ENCODE data around the gene TBCK. TPM values are rescaled to one million over a fixed set of nuclear protein-coding genes. Genes with fewer than 3 reads are reported as not detected.

Gene TBCK
- total RNA-seq, 2 donors from 2014 or later = 31.3 to 46.1 TPM

- no peak for ATAC-seq
- no peak for DNase-seq (ENCODE audit: low spot score)
- Mint-ChIP-seq H3K36me3 (no peaks in the 10 kb centered on the region), H3K27ac (no peak overlapping the region), H3K27me3 (no peaks in the 10 kb centered on the region), H3K4me3 (no peak overlapping the region), H3K9me3 (no peaks in the 10 kb centered on the region), H3K4me1 (ENCODE audit: low read depth in 2 of 2) (no peaks in the 10 kb centered on the region)
These were observed 276.2 kb downstream of the TBCK start for GRCh38 chr4:106039796-106040195.

GRCh38 chr4:106038908-106039307, 277.1 kb downstream of the TBCK start:
- Mint-ChIP-seq H3K27me3 (no peaks in the 10 kb centered on the region), H3K27ac (no peak overlapping the region), H3K36me3 (no peaks in the 10 kb centered on the region), H3K4me3 (no peak overlapping the region), H3K4me1 (ENCODE audit: low read depth in 2 of 2) (no peaks in the 10 kb centered on the region), H3K9me3 (no peaks in the 10 kb centered on the region)
- no peak for DNase-seq (ENCODE audit: low spot score)
- no peak for ATAC-seq

GRCh38 chr4:106038012-106038411, 278.0 kb downstream of the TBCK start:
- DNase-seq (ENCODE audit: low spot score) = no peak
- H3K36me3 Mint-ChIP-seq = no peaks in the 10 kb centered on the region
- no peaks in the 10 kb centered on the region for H3K4me1 Mint-ChIP-seq (ENCODE audit: low read depth in 2 of 2)
- H3K9me3 Mint-ChIP-seq = no peaks in the 10 kb centered on the region
- H3K4me3 Mint-ChIP-seq = no peak overlapping the region
- ATAC-seq = no peak
- no peak overlapping the region for H3K27ac Mint-ChIP-seq
- H3K27me3 Mint-ChIP-seq = no peaks in the 10 kb centered on the region

GRCh38 chr4:106036848-106037247, 279.2 kb downstream of the TBCK start:
- Mint-ChIP-seq H3K27ac (no peak overlapping the region), H3K4me1 (ENCODE audit: low read depth in 2 of 2) (no peaks in the 10 kb centered on the region), H3K4me3 (no peak overlapping the region), H3K9me3 (no peaks in the 10 kb centered on the region), H3K27me3 (no peaks in the 10 kb centered on the region), H3K36me3 (peaks cover 3% of the 10 kb centered on the region)
- ATAC-seq (no peak), DNase-seq (ENCODE audit: low spot score) (no peak)

- DNase-seq (ENCODE audit: low spot score) (no peak), ATAC-seq (no peak)
- no peaks in the 10 kb centered on the region for H3K4me1 Mint-ChIP-seq (ENCODE audit: low read depth in 2 of 2)
- no peak overlapping the region for H3K4me3 Mint-ChIP-seq
- H3K36me3 Mint-ChIP-seq = peaks cover 8% of the 10 kb centered on the region
- no peaks in the 10 kb centered on the region for H3K9me3 Mint-ChIP-seq
- H3K27ac Mint-ChIP-seq = no peak overlapping the region
- no peaks in the 10 kb centered on the region for H3K27me3 Mint-ChIP-seq
These were observed 279.7 kb downstream of the TBCK start for GRCh38 chr4:106036334-106036733.

GRCh38 chr4:106035204-106035603, 280.8 kb downstream of the TBCK start:
- ATAC-seq = no peak
- no peak overlapping the region for H3K4me3 Mint-ChIP-seq
- H3K27ac Mint-ChIP-seq = no peak overlapping the region
- H3K27me3 Mint-ChIP-seq = peaks cover 0 to 3% of the 10 kb centered on the region in 2 donors
- no peak for DNase-seq (ENCODE audit: low spot score)
- peaks cover 11% of the 10 kb centered on the region for H3K36me3 Mint-ChIP-seq
- H3K9me3 Mint-ChIP-seq = peaks cover 3% of the 10 kb centered on the region
- no peaks in the 10 kb centered on the region for H3K4me1 Mint-ChIP-seq (ENCODE audit: low read depth in 2 of 2)

GRCh38 chr4:106034751-106035150, 281.3 kb downstream of the TBCK start:
- H3K27me3 Mint-ChIP-seq = peaks cover 0 to 6% of the 10 kb centered on the region in 2 donors
- peaks cover 14% of the 10 kb centered on the region for H3K36me3 Mint-ChIP-seq
- H3K27ac Mint-ChIP-seq = no peak overlapping the region
- no peaks in the 10 kb centered on the region for H3K4me1 Mint-ChIP-seq (ENCODE audit: low read depth in 2 of 2)
- H3K9me3 Mint-ChIP-seq = peaks cover 3% of the 10 kb centered on the region
- H3K4me3 Mint-ChIP-seq = no peak overlapping the region
- DNase-seq (ENCODE audit: low spot score) (no peak), ATAC-seq (no peak)

- no peak for DNase-seq (ENCODE audit: low spot score)
- peaks cover 3% of the 10 kb centered on the region for H3K9me3 Mint-ChIP-seq
- peaks cover 14% of the 10 kb centered on the region for H3K36me3 Mint-ChIP-seq
- H3K27ac Mint-ChIP-seq = no peak overlapping the region
- H3K27me3 Mint-ChIP-seq = peaks cover 0 to 6% of the 10 kb centered on the region in 2 donors
- no peak for ATAC-seq
- no peak overlapping the region for H3K4me3 Mint-ChIP-seq
- H3K4me1 Mint-ChIP-seq (ENCODE audit: low read depth in 2 of 2) = no peaks in the 10 kb centered on the region
These were observed 281.8 kb downstream of the TBCK start for GRCh38 chr4:106034220-106034619.

- Mint-ChIP-seq H3K4me3 (no peak overlapping the region), H3K4me1 (ENCODE audit: low read depth in 2 of 2) (no peaks in the 10 kb centered on the region), H3K9me3 (peaks cover 3% of the 10 kb centered on the region), H3K27ac (no peak overlapping the region), H3K27me3 (peaks cover 0 to 6% of the 10 kb centered on the region in 2 donors), H3K36me3 (peaks cover 14% of the 10 kb centered on the region)
- no peak for DNase-seq (ENCODE audit: low spot score)
- ATAC-seq = no peak
These were observed 282.5 kb downstream of the TBCK start for GRCh38 chr4:106033469-106033868.

GRCh38 chr4:106032851-106033286, 283.1 kb downstream of the TBCK start:
- Mint-ChIP-seq H3K4me1 (ENCODE audit: low read depth in 2 of 2) (no peaks in the 10 kb centered on the region), H3K27ac (no peak overlapping the region), H3K36me3 (peaks cover 14% of the 10 kb centered on the region), H3K4me3 (no peak overlapping the region), H3K9me3 (peaks cover 3% of the 10 kb centered on the region), H3K27me3 (peaks cover 0 to 6% of the 10 kb centered on the region in 2 donors)
- ATAC-seq = no peak
- DNase-seq (ENCODE audit: low spot score) = no peak

- Mint-ChIP-seq H3K27ac (no peak overlapping the region), H3K27me3 (no peaks in the 10 kb centered on the region), H3K9me3 (peaks cover 1% of the 10 kb centered on the region), H3K4me1 (ENCODE audit: low read depth in 2 of 2) (no peaks in the 10 kb centered on the region), H3K4me3 (no peak overlapping the region), H3K36me3 (peaks cover 6% of the 10 kb centered on the region)
- DNase-seq (ENCODE audit: low spot score) (no peak), ATAC-seq (no peak)
These were observed 293.6 kb downstream of the TBCK start for GRCh38 chr4:106022454-106022853.

- ATAC-seq (no peak), DNase-seq (ENCODE audit: low spot score) (no peak)
- no peaks in the 10 kb centered on the region for H3K4me1 Mint-ChIP-seq (ENCODE audit: low read depth in 2 of 2)
- H3K4me3 Mint-ChIP-seq = no peak overlapping the region
- no peaks in the 10 kb centered on the region for H3K9me3 Mint-ChIP-seq
- no peaks in the 10 kb centered on the region for H3K27me3 Mint-ChIP-seq
- H3K36me3 Mint-ChIP-seq = peaks cover 6% of the 10 kb centered on the region
- H3K27ac Mint-ChIP-seq = no peak overlapping the region
These were observed 294.1 kb downstream of the TBCK start for GRCh38 chr4:106021737-106022410.

- Mint-ChIP-seq H3K27ac (no peak overlapping the region), H3K9me3 (peaks cover 9% of the 10 kb centered on the region), H3K36me3 (no peaks in the 10 kb centered on the region), H3K27me3 (no peaks in the 10 kb centered on the region), H3K4me3 (no peak overlapping the region), H3K4me1 (ENCODE audit: low read depth in 2 of 2) (no peaks in the 10 kb centered on the region)
- ATAC-seq (no peak), DNase-seq (ENCODE audit: low spot score) (no peak)
These were observed 296.2 kb downstream of the TBCK start for GRCh38 chr4:106019771-106020170.

- peaks cover 5% of the 10 kb centered on the region for H3K36me3 Mint-ChIP-seq
- ATAC-seq = no peak
- no peak overlapping the region for H3K4me3 Mint-ChIP-seq
- no peak for DNase-seq (ENCODE audit: low spot score)
- H3K27ac Mint-ChIP-seq = no peak overlapping the region
- H3K4me1 Mint-ChIP-seq (ENCODE audit: low read depth in 2 of 2) = no peaks in the 10 kb centered on the region
- H3K9me3 Mint-ChIP-seq = peaks cover 16% of the 10 kb centered on the region
- H3K27me3 Mint-ChIP-seq = no peaks in the 10 kb centered on the region
These were observed 298.0 kb downstream of the TBCK start for GRCh38 chr4:106017975-106018374.

GRCh38 chr4:106011387-106011786, 304.6 kb downstream of the TBCK start:
- Mint-ChIP-seq H3K4me1 (ENCODE audit: low read depth in 2 of 2) (no peaks in the 10 kb centered on the region), H3K36me3 (peaks cover 21% of the 10 kb centered on the region), H3K9me3 (peaks cover 27% of the 10 kb centered on the region), H3K27ac (no peak overlapping the region), H3K4me3 (no peak overlapping the region), H3K27me3 (no peaks in the 10 kb centered on the region)
- ATAC-seq = no peak
- DNase-seq (ENCODE audit: low spot score) = no peak
